H1 (cell line): ENCODE data around the gene WIPF3. TPM values are rescaled to one million over a fixed set of nuclear protein-coding genes. Genes with fewer than 3 reads are reported as not detected.

Experiments used
- CTCF ChIA-PET: fragments of 300-600 bp; sonication (Branson Sonifier 250); formaldehyde crosslinking; loops from one replicate; lab custom pipeline; 2021; ENCODE audit not compliant: partially characterized antibody; lab: Charles Lee
- POLR2A ChIA-PET: fragments of 300-600 bp; sonication (Branson Sonifier 250); formaldehyde crosslinking; loops from one replicate; lab custom pipeline; 2021; ENCODE audit warnings: inconsistent platforms; ENCODE audit not compliant: partially characterized antibody; lab: Charles Lee
- DNase-seq, 2 experiments: peaks; one replicate each; pipeline versions ENCODE4 v3.0.0 to v3.0.0-alpha.2; 2010 to 2022; ENCODE audit warnings: low spot score in 2 of 2, low read depth in 1 of 2, mixed read lengths in 1 of 2
- FAIRE-seq: peaks from 2 replicates; lab custom pipeline; 2011; peaks lifted over from hg19 to GRCh38; lab: Jason Lieb, UNC
- H2AFZ ChIP-seq: 2 replicates; pipeline ENCODE4 v1.8.1; 2012; ENCODE audit warnings: low read length, inconsistent platforms
- H2AK5ac ChIP-seq: 2 replicates; pipeline ENCODE4 v1.6.1; 2013; ENCODE audit warnings: low read depth, low read length
- H2BK120ac ChIP-seq: replicated peaks from 2 replicates; pipeline ENCODE3; 2013; ENCODE audit warnings: low read depth, low read length, inconsistent platforms
- H2BK12ac ChIP-seq: 2 replicates; pipeline ENCODE4 v1.6.1; 2013; ENCODE audit warnings: low read depth, low read length
- H2BK15ac ChIP-seq: 2 replicates; pipeline ENCODE4 v1.6.1; 2013; ENCODE audit warnings: low read length
- H2BK20ac ChIP-seq: 2 replicates; pipeline ENCODE4 v1.6.1; 2013; ENCODE audit warnings: low read length
- H2BK5ac ChIP-seq: 2 replicates; pipeline ENCODE4 v1.6.1; 2013; ENCODE audit warnings: low read depth, low read length
- H3K14ac ChIP-seq: 2 replicates; pipeline ENCODE4 v1.6.1; 2013; ENCODE audit warnings: inconsistent platforms; ENCODE audit not compliant: insufficient read length
- H3K18ac ChIP-seq: 2 replicates; pipeline ENCODE4 v1.6.1; 2013; ENCODE audit warnings: low read length; ENCODE audit errors: extremely low read depth
- H3K23ac ChIP-seq: 2 replicates; pipeline ENCODE4 v1.6.1; 2013; ENCODE audit warnings: inconsistent platforms; ENCODE audit not compliant: insufficient read length
- H3K23me2 ChIP-seq: 2 replicates; pipeline ENCODE4 v1.6.1; 2013; ENCODE audit warnings: low read depth, low read length
- H3K27ac ChIP-seq: 2 replicates; pipeline ENCODE4 v1.6.1; 2011; ENCODE audit warnings: low read depth, low read length, inconsistent platforms
- H3K27me3 ChIP-seq, 4 experiments: replicated peaks in 1 of 4; 1 replicate in 1 of 4; 2 replicates in 3 of 4; pipeline versions ENCODE4 v1.6.1 to v1.8.1; 2011 to 2013; ENCODE audit warnings: low read length in 3 of 4, mild to moderate bottlenecking in 3 of 4, inconsistent platforms in 2 of 4, mixed read lengths in 2 of 4, moderate library complexity in 1 of 4; ENCODE audit not compliant: control insufficient read depth in 3 of 4, insufficient read depth in 3 of 4; ENCODE audit errors: extremely low read depth in 1 of 4
- H3K36me3 ChIP-seq, 4 experiments: 2 replicates each; pipeline versions ENCODE4 v1.6.1 to v1.8.1; 2011 to 2013; ENCODE audit warnings: mild to moderate bottlenecking in 4 of 4, low read length in 3 of 4, moderate library complexity in 2 of 4, control low read depth in 1 of 4, inconsistent platforms in 1 of 4; ENCODE audit not compliant: insufficient read depth in 4 of 4, control insufficient read depth in 2 of 4
- H3K4ac ChIP-seq: replicated peaks from 2 replicates; pipeline ENCODE3; 2013; ENCODE audit warnings: low read length, low read depth, mixed read lengths, inconsistent platforms; ENCODE audit not compliant: insufficient read length
- H3K4me1 ChIP-seq, 4 experiments: replicated peaks in 1 of 4; 1 replicate in 1 of 4; 2 replicates in 3 of 4; pipeline versions ENCODE4 v1.6.1 to v1.8.1; 2011 to 2013; ENCODE audit warnings: low read length in 3 of 4, inconsistent platforms in 2 of 4, mixed read lengths in 1 of 4; ENCODE audit not compliant: insufficient read depth in 4 of 4, control insufficient read depth in 3 of 4
- H3K4me2 ChIP-seq, 2 experiments: 2 replicates each; pipeline versions ENCODE4 v1.6.1 to v1.8.1; 2011 to 2013; ENCODE audit warnings: low read depth in 2 of 2, low read length in 2 of 2, control low read depth in 1 of 2, inconsistent platforms in 1 of 2, mild to moderate bottlenecking in 1 of 2; ENCODE audit not compliant: insufficient read depth in 1 of 2
- H3K4me3 ChIP-seq, 4 experiments: fragments of 200-600, 300-600 bp in 1 of 4; sonication (generic), shearing (Covaris generic), sonication (Bioruptor Twin) in 1 of 4; 2 replicates each; pipeline versions ENCODE4 v1.5.1 to v1.8.1; 2011 to 2016; ENCODE audit warnings: low read length in 4 of 4, low read depth in 3 of 4, control low read depth in 2 of 4, inconsistent platforms in 2 of 4, mild to moderate bottlenecking in 2 of 4, mixed read lengths in 1 of 4, moderate library complexity in 1 of 4; ENCODE audit not compliant: insufficient read depth in 2 of 4; ENCODE audit errors: extremely low read depth in 1 of 4
- H3K56ac ChIP-seq: replicated peaks from 2 replicates; pipeline ENCODE3; 2013; ENCODE audit warnings: low read depth, mild to moderate bottlenecking, mixed read lengths, low read length, inconsistent platforms; ENCODE audit not compliant: insufficient read length
- H3K79me1 ChIP-seq: 2 replicates; pipeline ENCODE4 v1.6.1; 2013; ENCODE audit warnings: low read depth, low read length, control low read depth
- H3K79me2 ChIP-seq, 2 experiments: 2 replicates each; pipeline versions ENCODE4 v1.6.1 to v1.8.1; 2012 to 2013; ENCODE audit warnings: low read length in 2 of 2, mild to moderate bottlenecking in 2 of 2, inconsistent platforms in 1 of 2; ENCODE audit not compliant: insufficient read depth in 2 of 2, control insufficient read depth in 1 of 2
- H3K9ac ChIP-seq, 4 experiments: replicated peaks in 1 of 4; 1 replicate in 1 of 4; 2 replicates in 3 of 4; pipeline versions ENCODE4 v1.6.1 to v1.8.1; 2011 to 2013; ENCODE audit warnings: low read depth in 3 of 4, low read length in 3 of 4, control low read depth in 2 of 4, mild to moderate bottlenecking in 2 of 4, moderate library complexity in 2 of 4, inconsistent platforms in 1 of 4; ENCODE audit errors: extremely low read depth in 1 of 4
- H3K9me3 ChIP-seq, 2 experiments: 2 replicates each; pipeline versions ENCODE4 v1.6.1 to v1.8.1; 2012 to 2013; ENCODE audit warnings: mild to moderate bottlenecking in 2 of 2, moderate library complexity in 2 of 2, control low read depth in 1 of 2, inconsistent platforms in 1 of 2, low read depth in 1 of 2, low read length in 1 of 2, mixed read lengths in 1 of 2; ENCODE audit not compliant: insufficient read depth in 2 of 2
- H4K20me1 ChIP-seq, 2 experiments: replicated peaks in 1 of 2; 2 replicates each; pipeline versions ENCODE3 to v1.8.1; 2011 to 2013; ENCODE audit warnings: inconsistent platforms in 2 of 2, low read length in 2 of 2, mild to moderate bottlenecking in 1 of 2; ENCODE audit not compliant: insufficient read depth in 2 of 2, control insufficient read depth in 1 of 2
- H4K5ac ChIP-seq: 2 replicates; pipeline ENCODE4 v1.6.1; 2013; ENCODE audit warnings: low read length, low read depth, mixed read lengths, inconsistent platforms; ENCODE audit not compliant: insufficient read length
- H4K8ac ChIP-seq: 2 replicates; pipeline ENCODE4 v1.8.0; 2013; ENCODE audit warnings: mild to moderate bottlenecking, moderate library complexity, low read length, inconsistent platforms; ENCODE audit not compliant: insufficient read depth; ENCODE audit errors: extremely low read depth
- H4K91ac ChIP-seq: replicated peaks from 2 replicates; pipeline ENCODE3; 2013; ENCODE audit warnings: low read length, mixed read lengths, inconsistent platforms; ENCODE audit not compliant: insufficient read length
- MAFK ChIP-seq: IDR thresholded peaks from 2 replicates; pipeline ENCODE4 v1.6.1; 2012; ENCODE audit warnings: low read depth, mild to moderate bottlenecking, improper control_type of control experiment, low read length
- TBP ChIP-seq: IDR thresholded peaks from 2 replicates; pipeline ENCODE4 v1.6.1; 2011; ENCODE audit warnings: low read depth, low read length, improper control_type of control experiment
- WGBS, 2 experiments: shearing (Covaris generic) in 1 of 2; methylation state at CpG; one replicate each; pipeline versions ENCODE4 v1.1.6 to v1.1.7; 2013 to 2015; ENCODE audit warnings: low lambda C conversion rate in 2 of 2, mixed read lengths in 2 of 2, inconsistent platforms in 1 of 2, low coverage in 1 of 2, missing lambda C conversion rate in 1 of 2; ENCODE audit not compliant: insufficient replicate concordance in 2 of 2, insufficient coverage in 1 of 2, insufficient read length in 1 of 2; ENCODE audit errors: extremely low coverage in 1 of 2, missing lambda C conversion rate in 1 of 2; 5-methylcytosine and 5-hydroxymethylcytosine counted together
- polyA plus RNA-seq, 7 experiments: library from polyadenylated mRNA; depleted of rRNA in 3 of 7; stranded (reverse) in 5 of 7; unstranded in 2 of 7; fragments of >200 nt in 5 of 7; fragments of 200-250 nt in 2 of 7; gene quantifications; 1 replicate in 5 of 7; 2 replicates in 1 of 7; 4 replicates in 1 of 7; pipeline versions ENCODE4 v1.2.1 to v1.2.3, GENCODE V29; 2011 to 2013; ENCODE audit warnings: missing spikeins in 2 of 7, mixed read lengths in 2 of 7
- total RNA-seq: library from RNA; stranded (reverse); fragmentation: NEBNext Ultra II Directional; extraction: Animal tissue kit (Norgen Biotek cat#: 25700); gene quantifications from 2 replicates; pipeline ENCODE4 v1.2.1, GENCODE V29; 2021

Gene WIPF3
- total and polyA plus RNA-seq, 2 of the 8 experiments (the other 6 are each of a cell fraction or from before 2014, with no cell fraction given), result 5.0 to 12.1 TPM

- H2BK12ac ChIP-seq, result no peak overlapping the region
- H3K23me2 ChIP-seq, result peaks cover 10% of the 10 kb centered on the region
- H2AFZ ChIP-seq, result no peak overlapping the region
- H3K9ac ChIP-seq, result no peak overlapping the region
- H4K8ac ChIP-seq, result no peak overlapping the region
- H3K4me3 ChIP-seq, result no peak overlapping the region
- POLR2A ChIA-PET, result no interaction called here
- H3K79me1 ChIP-seq, result no peaks in the 10 kb centered on the region; the same call in 1 of the 2 replicates
- 89% methylated on average over 2 of the region's 2 CpGs; no CpG with 5 or more reads in 1 of the 2 experiments for WGBS, 2 experiments
- no peak for FAIRE-seq
- H3K4me1 ChIP-seq, result peaks cover 7 to 15% (median 14%) of the 10 kb centered on the region in 4 experiments
- no peak overlapping the region for H3K4ac ChIP-seq
- no peak overlapping the region for H2BK5ac ChIP-seq
- no peak overlapping the region for H2BK120ac ChIP-seq
- H4K5ac ChIP-seq, result no peak overlapping the region
- H3K27me3 ChIP-seq, result no peaks in the 10 kb centered on the region
- DNase-seq, result no peak
- no peak overlapping the region for H4K91ac ChIP-seq
- no peak overlapping the region for H3K27ac ChIP-seq
- no peak overlapping the region for H2BK20ac ChIP-seq
- H3K23ac ChIP-seq, result no peak overlapping the region
- H3K36me3 ChIP-seq, result peaks cover 5 to 16% (median 12%) of the 10 kb centered on the region in 4 experiments; a peak in 7 of 8 replicates
- no peak overlapping the region for H2BK15ac ChIP-seq
- no peaks in the 10 kb centered on the region for H3K9me3 ChIP-seq
- CTCF ChIA-PET, result interaction anchor here (0.5 to 1.6 kb wide), 3 partner anchors 30 to 44 kb away, joined by 3 to 4 read pairs (median 3); no protein-coding TSS in a partner anchor
- 0 out of 4 replicates have a peak, but pooled peaks cover 0 to 3% of the 10 kb centered on the region in 2 experiments for H3K79me2 ChIP-seq
- no peak overlapping the region for H3K56ac ChIP-seq
- no peak overlapping the region for H3K18ac ChIP-seq
- peaks cover 0 to 1% of the 10 kb centered on the region in 2 experiments for H4K20me1 ChIP-seq
- H3K4me2 ChIP-seq, result no peak overlapping the region
- H3K14ac ChIP-seq, result no peak overlapping the region
- H2AK5ac ChIP-seq, result no peak overlapping the region
- no peak for TF ChIP-seq TBP
- no peak for TF ChIP-seq MAFK
These were observed 80.5 kb downstream of the WIPF3 start for GRCh38 chr7:29886827-29887226.
